HEK293T (cell line): Measurements from ENCODE around the gene RIPK1.

Experiments used
- CTCF ChIA-PET: fragments of 350-600 bp; formaldehyde crosslinking; extraction: SDS; loops from one replicate; lab custom pipeline; 2021; ENCODE audit warnings: antibody characterized with exemption, inconsistent platforms; lab: Yijun Ruan, JAX
- POLR2A ChIA-PET: fragments of 350-600 bp; formaldehyde crosslinking; extraction: SDS; loops from one replicate; lab custom pipeline; 2020; ENCODE audit warnings: antibody characterized with exemption, inconsistent platforms; lab: Yijun Ruan, JAX
- DNase-seq: peaks from one replicate; pipeline ENCODE4 v3.0.0; 2012; ENCODE audit warnings: mixed read lengths; ENCODE audit errors: extremely low spot score
- ARNT ChIP-seq: fragments of 450-650 bp; IDR thresholded peaks from 2 replicates; pipeline ENCODE4 v1.6.1; 2017; ENCODE audit warnings: mild to moderate bottlenecking
- BHLHE40 ChIP-seq: fragments of 450-650 bp; IDR thresholded peaks from 2 replicates; pipeline ENCODE4 v1.6.1; 2016; ENCODE audit warnings: mild to moderate bottlenecking, moderate library complexity, borderline replicate concordance
- CTBP1 ChIP-seq: fragments of 450-650 bp; IDR thresholded peaks from 2 replicates; pipeline ENCODE4 v1.6.1; 2016; ENCODE audit warnings: borderline replicate concordance
- ELF4 ChIP-seq: fragments of 450-650 bp; IDR thresholded peaks from 2 replicates; pipeline ENCODE4 v1.6.1; 2017; ENCODE audit warnings: antibody characterized with exemption
- FOXA1 ChIP-seq: fragments of 450-650 bp; IDR thresholded peaks from 2 replicates; pipeline ENCODE4 v1.6.1; 2016; ENCODE audit warnings: mild to moderate bottlenecking
- FOXK2 ChIP-seq: fragments of 450-650 bp; IDR thresholded peaks from 2 replicates; pipeline ENCODE4 v1.6.1; 2016; ENCODE audit warnings: mild to moderate bottlenecking
- FOXM1 ChIP-seq: fragments of 450-650 bp; IDR thresholded peaks from 2 replicates; pipeline ENCODE4 v1.6.1; 2017; ENCODE audit warnings: mild to moderate bottlenecking, borderline replicate concordance
- HDGF ChIP-seq: fragments of 450-650 bp; IDR thresholded peaks from 2 replicates; pipeline ENCODE4 v1.6.1; 2017; ENCODE audit warnings: antibody characterized with exemption, borderline replicate concordance
- L3MBTL2 ChIP-seq: fragments of 450-650 bp; conservative IDR thresholded peaks from 2 replicates; pipeline ENCODE4 v1.6.1; 2016; ENCODE audit warnings: mild to moderate bottlenecking
- LEF1 ChIP-seq: fragments of 450-650 bp; IDR thresholded peaks from 2 replicates; pipeline ENCODE4 v1.6.1; 2017; ENCODE audit warnings: mild to moderate bottlenecking, borderline replicate concordance
- NFRKB ChIP-seq: fragments of 450-650 bp; IDR thresholded peaks from 2 replicates; pipeline ENCODE4 v1.6.1; 2016; ENCODE audit warnings: mild to moderate bottlenecking, moderate library complexity
- SP1 ChIP-seq: fragments of 450-650 bp; IDR thresholded peaks from 2 replicates; pipeline ENCODE4 v1.6.1; 2017
- SUZ12 ChIP-seq: fragments of 450-650 bp; IDR thresholded peaks from 2 replicates; pipeline ENCODE4 v1.6.1; 2016; ENCODE audit warnings: mild to moderate bottlenecking
- TARDBP ChIP-seq: fragments of 450-650 bp; IDR thresholded peaks from 2 replicates; pipeline ENCODE4 v1.6.1; 2016
- ZNF384 ChIP-seq: fragments of 450-650 bp; IDR thresholded peaks from 2 replicates; pipeline ENCODE4 v1.6.1; 2016
- TF ChIP-seq, protein P1 (sequence below): fragments of 450-650 bp; IDR thresholded peaks from 2 replicates; pipeline ENCODE4 v1.6.1; 2016

RIPK1 gene

GRCh38 chr6:3086282-3086946 is 18.1 kb downstream of the RIPK1 start:
- CTCF ChIA-PET: interaction anchor here (0.7 kb wide), 1 partner anchor 240 kb away, joined by 4 read pairs; no protein-coding TSS in a partner anchor
- TF ChIP-seq, protein P1, sequence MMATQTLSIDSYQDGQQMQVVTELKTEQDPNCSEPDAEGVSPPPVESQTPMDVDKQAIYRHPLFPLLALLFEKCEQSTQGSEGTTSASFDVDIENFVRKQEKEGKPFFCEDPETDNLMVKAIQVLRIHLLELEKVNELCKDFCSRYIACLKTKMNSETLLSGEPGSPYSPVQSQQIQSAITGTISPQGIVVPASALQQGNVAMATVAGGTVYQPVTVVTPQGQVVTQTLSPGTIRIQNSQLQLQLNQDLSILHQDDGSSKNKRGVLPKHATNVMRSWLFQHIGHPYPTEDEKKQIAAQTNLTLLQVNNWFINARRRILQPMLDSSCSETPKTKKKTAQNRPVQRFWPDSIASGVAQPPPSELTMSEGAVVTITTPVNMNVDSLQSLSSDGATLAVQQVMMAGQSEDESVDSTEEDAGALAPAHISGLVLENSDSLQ: no peak
- TF ChIP-seq SUZ12: no peak
- TF ChIP-seq FOXA1: no peak
- TF ChIP-seq CTBP1: no peak
- no peak for TF ChIP-seq TARDBP
- TF ChIP-seq ELF4: no peak
- no peak for TF ChIP-seq SP1
- no peak for TF ChIP-seq LEF1
- TF ChIP-seq ZNF384: no peak
- TF ChIP-seq HDGF: no peak
- no peak for TF ChIP-seq ARNT
- no peak for TF ChIP-seq BHLHE40
- DNase-seq: no peak
- POLR2A ChIA-PET: interaction anchor here (0.7 to 0.9 kb wide), 2 partner anchors 10 to 19 kb away, joined by 3 read pairs; no protein-coding TSS in a partner anchor

DNA sequence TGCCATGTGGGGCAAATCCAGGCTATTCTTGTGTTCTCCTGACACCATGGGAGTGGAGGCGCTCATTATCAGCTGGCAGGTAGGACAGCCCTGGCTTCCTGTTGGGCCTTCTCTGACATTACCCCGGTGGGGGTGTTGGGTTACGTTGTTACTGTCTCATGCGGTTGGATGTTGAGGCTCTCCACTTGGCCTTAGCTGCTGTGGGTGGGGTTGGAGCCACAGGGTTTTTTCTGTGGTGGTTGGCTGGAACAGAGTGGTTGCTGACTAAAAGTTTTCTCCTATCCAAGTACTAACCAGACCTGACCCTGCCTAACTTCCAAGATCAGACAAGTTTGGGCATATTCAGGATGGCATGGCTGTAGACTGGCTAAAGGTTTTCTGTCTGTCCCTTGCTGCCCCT is 20.2 kb downstream of the RIPK1 start:
- CTCF ChIA-PET: no interaction called here

DNA sequence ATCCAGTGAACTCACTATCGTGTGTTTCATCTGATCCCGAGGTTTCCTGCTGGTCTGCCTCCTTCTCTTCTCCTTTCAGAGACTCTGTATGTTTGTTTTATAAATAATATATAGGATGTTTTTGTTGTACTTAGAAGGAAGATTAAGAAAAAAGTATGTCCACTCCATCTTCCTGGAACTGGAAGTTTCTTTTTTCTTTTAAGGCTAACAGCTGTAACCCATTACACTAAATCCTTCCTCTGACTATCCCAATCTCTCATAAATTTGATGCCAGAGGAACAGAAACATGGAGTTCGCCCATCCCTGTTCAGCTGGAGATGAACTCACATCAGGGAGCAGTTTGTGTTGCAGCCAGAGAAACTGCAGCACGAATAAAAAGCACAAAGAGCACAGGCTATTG is 20.7 kb downstream of the RIPK1 start:
- DNase-seq: no peak
- ChIA-PET CTCF (no interaction called here), POLR2A (no interaction called here)
- no peak for TF ChIP-seq ELF4
- TF ChIP-seq SUZ12: no peak
- TF ChIP-seq ZNF384: no peak
- TF ChIP-seq HDGF: no peak
- TF ChIP-seq FOXA1: no peak
- no peak for TF ChIP-seq L3MBTL2
- TF ChIP-seq LEF1: no peak
- TF ChIP-seq SP1: no peak
- TF ChIP-seq TARDBP: no peak
- TF ChIP-seq, protein P1: no peak
- no peak for TF ChIP-seq NFRKB
- TF ChIP-seq CTBP1: no peak
- TF ChIP-seq FOXM1: no peak
- no peak for TF ChIP-seq FOXK2
- no peak for TF ChIP-seq BHLHE40
- no peak for TF ChIP-seq ARNT

More for the DNA sequence above, 20.2 kb downstream of the RIPK1 start:
- no peak for DNase-seq
- TF ChIP-seq LEF1: no peak
- TF ChIP-seq FOXM1: no peak
- no peak for TF ChIP-seq SP1
- TF ChIP-seq HDGF: no peak
- no peak for TF ChIP-seq BHLHE40
- TF ChIP-seq L3MBTL2: no peak
- TF ChIP-seq, protein P1: no peak
- TF ChIP-seq FOXA1: no peak
- no peak for TF ChIP-seq FOXK2
- POLR2A ChIA-PET: no interaction called here

DNA sequence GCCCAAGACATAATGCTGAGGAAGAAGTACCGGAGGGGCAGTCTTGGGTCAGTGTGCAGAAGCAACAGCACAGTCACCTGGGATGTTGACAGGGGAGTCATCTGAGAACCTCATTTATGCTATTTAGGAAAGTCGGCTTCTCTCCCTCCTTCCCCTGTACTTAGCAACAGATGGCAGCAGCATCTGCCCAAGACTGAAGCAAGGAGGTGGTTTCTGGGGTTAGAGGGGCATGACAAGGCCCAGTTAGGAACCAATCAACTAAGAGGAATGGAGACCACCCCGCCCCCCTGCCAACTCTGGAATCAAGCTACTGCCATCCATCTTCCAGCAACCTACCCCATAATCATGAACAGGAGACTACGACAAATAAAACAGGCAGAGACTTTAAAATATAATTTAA is 21.7 kb downstream of the RIPK1 start:
- ChIA-PET CTCF (no interaction called here), POLR2A (no interaction called here)
- DNase-seq: no peak
- no peak for TF ChIP-seq NFRKB
- no peak for TF ChIP-seq FOXM1

DNA sequence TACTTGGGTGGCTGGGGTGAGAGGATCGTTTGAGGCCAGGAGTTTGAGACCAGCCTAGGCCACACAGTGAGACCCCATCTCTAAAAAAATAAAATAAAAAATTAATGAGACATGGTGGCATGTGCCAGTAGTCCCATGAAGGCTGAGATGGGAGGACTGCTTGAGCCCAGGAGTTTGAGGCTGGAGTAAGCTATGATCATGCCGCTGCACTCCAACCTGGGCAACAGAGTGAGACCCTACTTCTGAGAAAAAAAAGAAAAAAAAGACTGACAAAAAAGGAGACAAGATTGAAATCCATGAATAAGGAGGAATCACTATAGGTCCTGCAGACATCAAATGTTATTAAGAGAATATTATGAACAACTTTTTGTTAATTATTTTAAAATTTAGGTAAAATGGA is 26.5 kb downstream of the RIPK1 start:
- POLR2A ChIA-PET: no interaction called here

DNA sequence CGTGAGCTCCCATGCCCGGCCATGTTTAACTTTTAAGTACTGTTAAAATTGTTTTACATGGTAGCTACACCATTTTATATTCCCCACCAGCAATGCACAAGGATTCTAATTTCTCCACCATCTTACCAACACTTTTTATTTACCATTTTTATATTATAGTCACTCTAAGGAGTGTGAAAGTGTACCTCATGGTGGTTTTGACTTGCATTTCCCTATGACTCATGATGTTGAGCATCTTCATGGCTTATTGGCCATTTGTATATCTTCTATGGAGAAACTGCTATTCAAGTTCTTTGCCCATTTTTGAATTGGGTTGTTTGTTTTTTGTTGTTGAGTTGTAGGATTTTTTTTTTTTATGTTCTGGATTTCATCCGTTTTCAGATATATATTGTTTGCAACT is 34.6 kb downstream of the RIPK1 start:
- no peak for DNase-seq
- ChIA-PET CTCF (no interaction called here), POLR2A (no interaction called here)
- no peak for TF ChIP-seq TARDBP
- TF ChIP-seq, protein P1: no peak
- no peak for TF ChIP-seq ELF4
- TF ChIP-seq ZNF384: no peak
- no peak for TF ChIP-seq HDGF
- no peak for TF ChIP-seq FOXK2
- no peak for TF ChIP-seq SP1
- no peak for TF ChIP-seq LEF1
- TF ChIP-seq L3MBTL2: no peak
- no peak for TF ChIP-seq FOXM1
- no peak for TF ChIP-seq ARNT
- no peak for TF ChIP-seq NFRKB
- no peak for TF ChIP-seq FOXA1
- TF ChIP-seq SUZ12: no peak
- no peak for TF ChIP-seq BHLHE40
- TF ChIP-seq CTBP1: no peak

More for the DNA sequence above, 26.5 kb downstream of the RIPK1 start:
- CTCF ChIA-PET: no interaction called here
- no peak for TF ChIP-seq NFRKB
- TF ChIP-seq BHLHE40: no peak
- no peak for TF ChIP-seq SP1
- TF ChIP-seq FOXM1: no peak
- no peak for TF ChIP-seq ELF4
- no peak for TF ChIP-seq ARNT
- TF ChIP-seq FOXK2: no peak
- no peak for DNase-seq
